LNCaP clone FGC (cell line): ENCODE measurements around the gene UBE3C.
A peak's percentile ranks its signal among the peaks of the same experiment; 100 is the strongest.

Experiments
- DNase-seq: peaks from one replicate; pipeline ENCODE4 v3.0.0-alpha.2; 2011; ENCODE audit warnings: low read depth
- H3K4me3 ChIP-seq: 2 replicates; pipeline ENCODE4 v1.5.1; 2011; ENCODE audit warnings: mild to moderate bottlenecking, low read depth, low read length, control low read depth
- CTCF ChIP-seq: IDR thresholded peaks from 2 replicates; pipeline ENCODE4 v1.5.1; 2012; ENCODE audit warnings: mild to moderate bottlenecking; ENCODE audit not compliant: control insufficient read depth, insufficient read depth; ENCODE audit errors: extremely low read depth

The UBE3C gene

GRCh38 chr7:157313645-157314044 lies 174.9 kb downstream of the UBE3C start:
- no peak for DNase-seq
- no peak overlapping the region for H3K4me3 ChIP-seq
- TF ChIP-seq CTCF: no peak

GRCh38 chr7:157318015-157318706 lies 179.4 kb downstream of the UBE3C start:
- TF ChIP-seq CTCF: no peak
- H3K4me3 ChIP-seq: no peak overlapping the region
- peak; percentile 27 for DNase-seq
